ENCODE results near the gene TPSB2.

- TF ChIP-seq CTCF (IDR thresholded peaks at IDR 0.05 in 8 of 11, conservative IDR thresholded peaks at IDR 0.05 in 3 of 11): no peak
- no peak for TF ChIP-seq POLR2AphosphoS5 (IDR thresholded peaks at IDR 0.05)
- TF ChIP-seq POLR2A (IDR thresholded peaks at IDR 0.05): no peak
These were observed 31.3 kb upstream of the TPSB2 start for GRCh38 chr16:1261131-1261892.
